ENCODE results near the gene PLIN1.

PLIN1 gene

DNA sequence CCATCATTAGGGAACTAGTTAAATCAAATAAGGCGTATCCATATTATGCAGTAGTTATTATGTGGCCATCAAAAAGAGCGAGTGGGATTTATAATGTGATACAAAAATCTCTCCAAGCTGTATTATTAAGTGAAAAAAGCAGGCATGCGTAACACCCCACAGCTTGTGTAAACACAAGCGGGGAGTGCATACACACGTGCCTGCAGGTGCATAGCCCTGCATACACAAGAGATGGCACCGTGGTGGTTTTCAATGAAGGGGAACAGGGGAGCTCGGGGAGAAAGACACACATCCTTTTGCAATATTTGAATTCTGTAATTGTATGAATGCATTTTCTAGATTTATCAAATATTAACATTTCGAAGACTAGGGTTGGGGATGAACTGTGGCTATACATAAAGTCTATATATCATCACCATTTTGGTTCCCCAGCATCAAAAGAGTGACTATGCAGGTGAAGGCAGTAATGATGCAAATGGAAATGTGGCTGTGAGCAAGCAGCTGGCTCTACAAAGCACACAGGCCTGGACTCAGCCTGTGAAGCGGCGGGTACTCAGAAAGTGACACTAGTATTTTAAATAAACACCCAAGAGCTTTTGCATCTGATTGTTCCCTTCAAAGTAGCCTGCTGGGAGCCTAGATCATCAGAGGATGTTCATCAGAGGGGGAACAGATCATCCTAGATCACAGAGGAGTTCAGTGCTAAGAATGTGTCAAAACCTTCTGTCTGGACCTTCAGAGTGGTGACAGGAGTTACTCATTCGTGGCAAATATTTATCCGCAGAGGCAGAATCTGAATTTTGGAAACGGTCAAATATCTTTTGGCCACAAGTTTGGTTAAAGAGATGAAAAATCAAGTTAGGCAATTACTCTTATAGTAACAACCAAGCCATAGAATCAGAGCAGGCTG lies 14.5 kb downstream of the PLIN1 start:
- TF ChIP-seq SUZ12 (IDR thresholded peaks at IDR 0.05) (no peak), FOXA1 (IDR thresholded peaks at IDR 0.05) (no peak), BHLHE40 (IDR thresholded peaks at IDR 0.05; ENCODE audit: borderline replicate concordance) (no peak), L3MBTL2 (conservative IDR thresholded peaks at IDR 0.05) (no peak), HDGF (IDR thresholded peaks at IDR 0.05; ENCODE audit: borderline replicate concordance) (no peak), CTBP1 (IDR thresholded peaks at IDR 0.05; ENCODE audit: borderline replicate concordance) (no peak), ELF4 (IDR thresholded peaks at IDR 0.05) (no peak), SP1 (IDR thresholded peaks at IDR 0.05) (no peak), LEF1 (IDR thresholded peaks at IDR 0.05; ENCODE audit: borderline replicate concordance) (no peak), FOXM1 (IDR thresholded peaks at IDR 0.05; ENCODE audit: borderline replicate concordance) (no peak), ARNT (IDR thresholded peaks at IDR 0.05) (no peak), NFRKB (IDR thresholded peaks at IDR 0.05) (no peak), TARDBP (IDR thresholded peaks at IDR 0.05) (no peak), ZNF384 (IDR thresholded peaks at IDR 0.05) (no peak), FOXK2 (IDR thresholded peaks at IDR 0.05) (no peak)
- TF ChIP-seq, protein P1, sequence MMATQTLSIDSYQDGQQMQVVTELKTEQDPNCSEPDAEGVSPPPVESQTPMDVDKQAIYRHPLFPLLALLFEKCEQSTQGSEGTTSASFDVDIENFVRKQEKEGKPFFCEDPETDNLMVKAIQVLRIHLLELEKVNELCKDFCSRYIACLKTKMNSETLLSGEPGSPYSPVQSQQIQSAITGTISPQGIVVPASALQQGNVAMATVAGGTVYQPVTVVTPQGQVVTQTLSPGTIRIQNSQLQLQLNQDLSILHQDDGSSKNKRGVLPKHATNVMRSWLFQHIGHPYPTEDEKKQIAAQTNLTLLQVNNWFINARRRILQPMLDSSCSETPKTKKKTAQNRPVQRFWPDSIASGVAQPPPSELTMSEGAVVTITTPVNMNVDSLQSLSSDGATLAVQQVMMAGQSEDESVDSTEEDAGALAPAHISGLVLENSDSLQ (IDR thresholded peaks at IDR 0.05): no peak
- CTCF ChIA-PET: interaction anchor here (1.0 to 2.0 kb wide), 2 partner anchors 9 to 18 kb away, joined by 3 to 7 read pairs; no protein-coding TSS in a partner anchor
- POLR2A ChIA-PET: interaction anchor here (0.8 to 2.6 kb wide), 6 partner anchors 10 to 96 kb away, joined by 3 to 8 read pairs (median 4); partner anchors contain the start of gene TICRR
- peak; percentile 10 for DNase-seq (ENCODE audit: extremely low spot score)

DNA sequence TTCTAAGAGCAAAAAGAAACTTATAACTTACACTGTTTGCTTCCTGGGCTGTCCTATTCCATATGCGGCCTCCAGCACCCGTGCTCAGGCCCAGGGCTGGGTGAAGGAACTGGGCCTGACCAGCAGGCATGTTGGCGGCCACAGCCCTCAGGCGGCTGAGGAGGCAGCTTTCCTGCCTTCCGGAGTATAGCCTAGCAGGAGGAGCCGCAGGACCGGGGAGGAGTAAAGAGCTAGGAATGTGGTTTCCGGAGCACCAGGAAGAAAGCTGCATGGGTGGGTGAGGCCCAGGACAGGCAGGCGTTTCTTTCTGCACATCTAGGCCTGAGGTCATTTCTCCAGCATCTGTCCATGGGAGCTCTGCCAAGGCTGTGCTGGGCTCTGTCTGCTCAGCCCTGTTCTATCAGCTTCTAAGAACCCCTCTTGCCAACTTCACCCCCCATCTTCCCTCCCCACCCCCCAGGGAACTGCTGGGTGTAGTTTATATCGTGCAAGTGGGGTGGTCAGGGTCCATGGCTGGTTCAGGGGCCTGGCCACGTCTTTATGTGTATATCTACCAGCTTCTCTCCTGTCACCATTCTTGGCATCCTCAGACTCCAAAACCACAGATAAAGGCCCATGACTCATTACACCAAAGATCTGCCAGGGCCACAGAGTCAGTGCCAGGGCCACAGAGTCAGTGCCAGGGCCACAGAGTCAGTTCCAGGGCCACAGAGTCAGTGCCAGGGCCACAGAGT lies 16.1 kb downstream of the PLIN1 start:
- TF ChIP-seq TARDBP (IDR thresholded peaks at IDR 0.05) (no peak), LEF1 (IDR thresholded peaks at IDR 0.05; ENCODE audit: borderline replicate concordance) (no peak), ELF4 (IDR thresholded peaks at IDR 0.05) (no peak), NFRKB (IDR thresholded peaks at IDR 0.05) (no peak), FOXK2 (IDR thresholded peaks at IDR 0.05) (no peak), CTBP1 (IDR thresholded peaks at IDR 0.05; ENCODE audit: borderline replicate concordance) (no peak), ZNF384 (IDR thresholded peaks at IDR 0.05) (no peak), FOXA1 (IDR thresholded peaks at IDR 0.05) (no peak), L3MBTL2 (conservative IDR thresholded peaks at IDR 0.05) (no peak), ARNT (IDR thresholded peaks at IDR 0.05) (no peak), SUZ12 (IDR thresholded peaks at IDR 0.05) (no peak), HDGF (IDR thresholded peaks at IDR 0.05; ENCODE audit: borderline replicate concordance) (no peak), FOXM1 (IDR thresholded peaks at IDR 0.05; ENCODE audit: borderline replicate concordance) (no peak)
- DNase-seq (ENCODE audit: extremely low spot score): no peak
- ChIA-PET POLR2A (interaction anchor here (1.2 kb wide), 1 partner anchor 10 kb away, joined by 4 read pairs; no protein-coding TSS in a partner anchor), CTCF (interaction anchor here (1.3 to 2.5 kb wide), 3 partner anchors 9 to 16 kb away, joined by 4 to 17 read pairs (median 7); no protein-coding TSS in a partner anchor)

DNA sequence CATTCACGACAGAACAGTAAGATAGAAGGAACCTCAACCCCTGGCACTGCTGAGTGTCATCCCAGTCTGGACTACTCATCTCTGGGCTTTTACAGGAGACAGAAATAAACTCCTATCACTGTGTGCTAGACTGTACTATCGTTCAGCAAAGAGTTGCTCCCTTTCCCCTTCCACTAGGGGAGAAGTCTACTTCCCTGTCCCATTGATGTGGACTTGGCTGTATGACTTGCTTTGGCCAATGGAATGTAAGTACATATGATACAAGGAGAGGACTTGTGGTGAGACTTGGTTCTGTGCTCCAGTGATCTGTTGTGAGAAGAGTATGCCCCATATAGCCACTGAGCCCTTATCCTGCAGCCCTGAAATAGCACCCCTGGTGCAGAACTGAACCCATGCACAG lies 18.6 kb downstream of the PLIN1 start:
- DNase-seq (ENCODE audit: extremely low spot score): no peak
- ChIA-PET CTCF (no interaction called here), POLR2A (no interaction called here)
- TF ChIP-seq NFRKB (IDR thresholded peaks at IDR 0.05) (no peak), FOXA1 (IDR thresholded peaks at IDR 0.05) (no peak), SP1 (IDR thresholded peaks at IDR 0.05) (no peak), BHLHE40 (IDR thresholded peaks at IDR 0.05; ENCODE audit: borderline replicate concordance) (no peak), ARNT (IDR thresholded peaks at IDR 0.05) (no peak), LEF1 (IDR thresholded peaks at IDR 0.05; ENCODE audit: borderline replicate concordance) (no peak), ZNF384 (IDR thresholded peaks at IDR 0.05) (no peak), HDGF (IDR thresholded peaks at IDR 0.05; ENCODE audit: borderline replicate concordance) (no peak), FOXK2 (IDR thresholded peaks at IDR 0.05) (no peak)
- TF ChIP-seq, protein P1 (IDR thresholded peaks at IDR 0.05): no peak

DNA sequence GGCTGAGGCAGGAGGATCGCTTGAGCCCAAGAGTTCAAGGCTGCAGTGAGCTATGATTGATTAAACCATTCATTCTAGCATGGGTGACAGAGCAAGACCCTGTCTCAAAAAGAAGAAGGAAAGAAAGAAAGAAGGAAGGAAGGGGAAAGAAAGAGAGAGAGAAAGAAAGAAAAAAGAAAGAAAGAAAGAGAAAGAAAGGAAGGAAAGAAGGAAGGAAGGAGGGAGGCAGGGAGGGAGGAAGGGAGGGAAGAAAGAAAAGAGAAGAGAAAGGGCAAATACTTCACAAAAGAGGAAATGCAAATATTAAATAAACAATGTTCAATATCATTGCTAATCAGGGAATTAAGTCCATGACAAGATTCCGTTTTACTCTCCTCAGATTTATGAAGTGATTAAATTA lies 19.9 kb downstream of the PLIN1 start:
- TF ChIP-seq BHLHE40 (IDR thresholded peaks at IDR 0.05; ENCODE audit: borderline replicate concordance): no peak
- no peak for TF ChIP-seq ZNF384 (IDR thresholded peaks at IDR 0.05)
- TF ChIP-seq, protein P1 (IDR thresholded peaks at IDR 0.05): no peak
- TF ChIP-seq ARNT (IDR thresholded peaks at IDR 0.05): no peak
- TF ChIP-seq FOXM1 (IDR thresholded peaks at IDR 0.05; ENCODE audit: borderline replicate concordance): no peak
- no peak for TF ChIP-seq L3MBTL2 (conservative IDR thresholded peaks at IDR 0.05)
- TF ChIP-seq NFRKB (IDR thresholded peaks at IDR 0.05): no peak
- no peak for TF ChIP-seq SP1 (IDR thresholded peaks at IDR 0.05)
- TF ChIP-seq LEF1 (IDR thresholded peaks at IDR 0.05; ENCODE audit: borderline replicate concordance): no peak
- POLR2A ChIA-PET: no interaction called here
- DNase-seq (ENCODE audit: extremely low spot score): no peak
- CTCF ChIA-PET: interaction anchor here (0.8 to 3.4 kb wide), 3 partner anchors 11 to 236 kb away, joined by 3 to 12 read pairs (median 11); no protein-coding TSS in a partner anchor

DNA sequence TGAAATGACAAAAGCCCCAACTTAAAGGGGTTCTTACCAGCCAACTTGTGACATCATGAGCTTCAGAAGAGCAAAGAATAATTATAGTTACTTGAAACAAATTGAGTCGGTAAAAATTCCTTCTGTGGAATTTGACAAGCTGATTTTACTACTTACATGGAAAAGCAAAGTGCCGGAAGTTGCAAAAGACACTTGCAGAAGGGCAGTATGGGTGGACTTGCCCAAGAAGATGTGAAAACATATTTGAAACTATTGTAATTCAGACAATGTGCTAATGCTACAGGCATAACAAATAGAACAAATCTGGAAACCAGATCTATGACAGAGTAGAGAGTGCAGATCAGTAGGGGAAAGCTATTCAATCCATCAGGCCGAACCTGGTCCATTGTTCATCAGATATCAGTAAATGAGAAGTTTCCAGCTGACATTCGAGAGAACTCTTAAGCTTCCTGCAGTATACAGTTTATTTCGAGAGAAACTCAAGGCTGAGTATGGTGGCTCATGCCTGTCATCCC lies 21.4 kb downstream of the PLIN1 start:
- ChIA-PET POLR2A (interaction anchor here (1.1 to 1.3 kb wide), 2 partner anchors 13 to 83 kb away, joined by 3 to 4 read pairs; partner anchors contain the start of gene TICRR), CTCF (interaction anchor here (0.9 to 3.4 kb wide), 3 partner anchors 11 to 15 kb away, joined by 4 to 12 read pairs (median 11); no protein-coding TSS in a partner anchor)
- no peak for DNase-seq (ENCODE audit: extremely low spot score)
- no peak for TF ChIP-seq NFRKB (IDR thresholded peaks at IDR 0.05)
- no peak for TF ChIP-seq HDGF (IDR thresholded peaks at IDR 0.05; ENCODE audit: borderline replicate concordance)
- no peak for TF ChIP-seq FOXK2 (IDR thresholded peaks at IDR 0.05)
- TF ChIP-seq TARDBP (IDR thresholded peaks at IDR 0.05): no peak
- TF ChIP-seq, protein P1 (IDR thresholded peaks at IDR 0.05): no peak
- TF ChIP-seq FOXM1 (IDR thresholded peaks at IDR 0.05; ENCODE audit: borderline replicate concordance): no peak
- TF ChIP-seq SUZ12 (IDR thresholded peaks at IDR 0.05): no peak
- no peak for TF ChIP-seq CTBP1 (IDR thresholded peaks at IDR 0.05; ENCODE audit: borderline replicate concordance)
- TF ChIP-seq FOXA1 (IDR thresholded peaks at IDR 0.05): no peak
- no peak for TF ChIP-seq ZNF384 (IDR thresholded peaks at IDR 0.05)
- TF ChIP-seq ELF4 (IDR thresholded peaks at IDR 0.05): no peak
- no peak for TF ChIP-seq L3MBTL2 (conservative IDR thresholded peaks at IDR 0.05)
- TF ChIP-seq LEF1 (IDR thresholded peaks at IDR 0.05; ENCODE audit: borderline replicate concordance): no peak
- TF ChIP-seq SP1 (IDR thresholded peaks at IDR 0.05): no peak
- no peak for TF ChIP-seq ARNT (IDR thresholded peaks at IDR 0.05)
- TF ChIP-seq BHLHE40 (IDR thresholded peaks at IDR 0.05; ENCODE audit: borderline replicate concordance): no peak

Measured in HEK293T (cell line).